Activated naive CD8-positive, alpha-beta T cell treated with anti-CD3 and anti-CD28 coated beads for 36 hours (primary cell): ENCODE measurements around the gene LIF. TPM values are rescaled to one million over a fixed set of nuclear protein-coding genes. Genes with fewer than 3 reads are reported as not detected.

Source experiments
- DNase-seq: peaks from one replicate; pipeline ENCODE4 v3.0.0; 2021
- H3K27ac Mint-ChIP-seq: one replicate; pipeline ENCODE4 v1.8.0; 2022; ENCODE audit warnings: mild to moderate bottlenecking, moderate library complexity, mixed read lengths
- H3K27me3 Mint-ChIP-seq: one replicate; pipeline ENCODE4 v1.8.0; 2022; ENCODE audit warnings: mild to moderate bottlenecking, mixed read lengths
- H3K36me3 Mint-ChIP-seq: one replicate; pipeline ENCODE4 v1.8.0; 2021; ENCODE audit warnings: mild to moderate bottlenecking, mixed read lengths
- H3K4me1 Mint-ChIP-seq: one replicate; pipeline ENCODE4 v1.8.0; 2021; ENCODE audit warnings: mixed read lengths
- H3K4me3 Mint-ChIP-seq: one replicate; pipeline ENCODE4 v1.8.0; 2022; ENCODE audit warnings: mild to moderate bottlenecking, moderate library complexity, mixed read lengths
- H3K9me3 Mint-ChIP-seq: one replicate; pipeline ENCODE4 v1.8.0; 2022; ENCODE audit warnings: mixed read lengths
- total RNA-seq, 2 experiments: library from RNA; stranded (reverse); gene quantifications; one replicate each; pipeline ENCODE4 v1.2.3, GENCODE V29; 2021

Gene LIF
- total RNA-seq, 2 experiments from 2014 or later: 282 to 288 TPM

DNA sequence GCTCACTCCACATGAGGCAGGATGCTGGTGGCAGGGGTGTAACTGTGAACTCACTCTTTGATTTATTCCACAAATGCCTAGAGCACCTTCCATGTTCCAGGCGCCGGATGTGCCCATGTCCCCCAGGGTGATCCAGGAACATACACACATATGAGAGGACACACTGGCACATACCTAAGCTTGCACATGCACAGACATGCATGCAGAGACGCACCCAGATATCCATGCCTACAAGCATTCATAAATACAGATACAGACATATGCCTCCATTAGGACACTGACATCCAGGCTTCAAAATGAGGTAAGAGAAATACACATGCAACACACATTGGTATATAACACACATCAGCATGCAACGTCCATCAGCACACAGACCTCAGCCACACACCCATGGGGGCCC, 15.6 kb upstream of the LIF start:
- DNase-seq: no peak
- Mint-ChIP-seq H3K4me1 (peaks cover 37% of the 10 kb centered on the region), H3K36me3 (peaks cover 38% of the 10 kb centered on the region), H3K27ac (peak overlapping the region; percentile 18), H3K27me3 (peaks cover 6% of the 10 kb centered on the region), H3K4me3 (peak overlapping the region; percentile 55), H3K9me3 (no peaks in the 10 kb centered on the region)

DNA sequence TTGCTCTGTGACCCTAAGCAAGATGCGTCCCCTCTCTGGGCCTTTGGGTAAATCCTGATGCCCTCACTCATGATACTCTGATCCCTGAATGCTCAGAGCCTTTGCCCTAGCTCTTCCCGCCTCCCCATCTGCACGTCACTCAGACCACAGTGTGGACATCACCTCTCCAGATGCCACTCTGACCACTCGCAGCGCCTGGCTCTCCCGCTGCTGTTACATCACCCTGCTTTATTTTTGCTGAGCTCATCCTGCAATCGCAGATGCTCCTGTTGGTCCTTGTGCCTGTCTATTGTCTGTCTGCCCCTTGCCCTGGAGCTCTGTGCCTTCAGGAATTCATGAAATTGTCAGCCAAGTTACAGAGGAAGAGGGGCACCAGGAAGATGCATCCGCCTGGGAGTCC, 14.6 kb upstream of the LIF start:
- H3K4me1 Mint-ChIP-seq: peaks cover 37% of the 10 kb centered on the region
- H3K27ac Mint-ChIP-seq: no peak overlapping the region
- no peak overlapping the region for H3K4me3 Mint-ChIP-seq
- peaks cover 33% of the 10 kb centered on the region for H3K36me3 Mint-ChIP-seq
- peaks cover 6% of the 10 kb centered on the region for H3K27me3 Mint-ChIP-seq
- no peaks in the 10 kb centered on the region for H3K9me3 Mint-ChIP-seq
- no peak for DNase-seq

GRCh38 chr22:30260682-30261081, 14.1 kb upstream of the LIF start:
- H3K36me3 Mint-ChIP-seq: peaks cover 29% of the 10 kb centered on the region
- H3K4me3 Mint-ChIP-seq: no peak overlapping the region
- no peak for DNase-seq
- H3K9me3 Mint-ChIP-seq: no peaks in the 10 kb centered on the region
- peaks cover 39% of the 10 kb centered on the region for H3K4me1 Mint-ChIP-seq
- H3K27ac Mint-ChIP-seq: no peak overlapping the region
- H3K27me3 Mint-ChIP-seq: peaks cover 6% of the 10 kb centered on the region

DNA sequence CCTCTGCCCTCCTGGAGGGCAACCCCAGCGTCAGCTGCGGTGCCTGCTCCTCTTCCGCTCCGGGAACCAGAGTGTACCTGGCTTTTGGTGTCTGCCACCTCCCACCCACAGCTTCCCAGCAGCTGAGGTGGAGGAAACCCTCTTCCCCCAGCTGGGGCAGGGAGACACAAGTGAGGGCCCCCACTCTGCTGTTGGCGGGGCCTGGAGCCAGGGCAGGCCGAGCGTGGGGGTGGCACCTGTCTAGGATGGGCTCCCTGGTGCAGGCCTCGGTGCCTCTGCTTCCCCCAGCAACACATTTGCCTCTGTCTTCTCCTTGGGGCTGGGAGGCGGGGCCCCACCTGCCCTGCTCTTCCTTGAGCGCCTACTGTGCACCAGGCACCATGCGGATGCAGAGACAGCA, 13.7 kb upstream of the LIF start:
- no peak overlapping the region for H3K27ac Mint-ChIP-seq
- peaks cover 35% of the 10 kb centered on the region for H3K4me1 Mint-ChIP-seq

DNA sequence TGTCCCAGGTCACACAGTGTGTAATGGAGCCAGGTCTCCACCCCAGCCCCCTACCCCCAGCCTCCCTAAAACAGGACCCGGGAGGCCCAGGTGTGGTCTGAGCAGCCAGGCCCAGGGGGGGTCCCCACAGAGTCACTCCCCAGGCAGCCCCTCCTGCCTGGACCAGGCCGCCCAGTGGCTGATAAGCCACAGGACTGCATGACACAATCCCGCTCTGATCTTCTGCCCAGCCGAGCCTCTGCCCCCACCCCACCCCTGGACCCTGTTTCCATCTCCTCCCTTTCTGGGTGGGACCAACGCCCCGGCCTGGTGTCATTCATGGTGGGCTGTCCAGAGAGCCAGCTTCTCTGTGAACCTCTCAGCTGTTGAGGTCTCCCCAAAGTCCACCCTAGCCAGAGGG, 7.8 kb upstream of the LIF start:
- DNase-seq: no peak
- H3K9me3 Mint-ChIP-seq: no peaks in the 10 kb centered on the region
- H3K4me3 Mint-ChIP-seq: no peak overlapping the region
- H3K36me3 Mint-ChIP-seq: no peaks in the 10 kb centered on the region
- H3K27ac Mint-ChIP-seq: no peak overlapping the region
- H3K4me1 Mint-ChIP-seq: peaks cover 25% of the 10 kb centered on the region
- H3K27me3 Mint-ChIP-seq: peaks cover 3% of the 10 kb centered on the region

More for the DNA sequence above, 13.7 kb upstream of the LIF start:
- peaks cover 6% of the 10 kb centered on the region for H3K27me3 Mint-ChIP-seq
- H3K9me3 Mint-ChIP-seq: no peaks in the 10 kb centered on the region
- H3K4me3 Mint-ChIP-seq: no peak overlapping the region
- no peak for DNase-seq
- H3K36me3 Mint-ChIP-seq: peaks cover 25% of the 10 kb centered on the region

GRCh38 chr22:30253205-30253852, 6.8 kb upstream of the LIF start:
- Mint-ChIP-seq H3K36me3 (no peaks in the 10 kb centered on the region), H3K27ac (no peak overlapping the region), H3K9me3 (no peaks in the 10 kb centered on the region), H3K27me3 (peaks cover 7% of the 10 kb centered on the region), H3K4me1 (peaks cover 30% of the 10 kb centered on the region), H3K4me3 (no peak overlapping the region)
- DNase-seq: no peak

DNA sequence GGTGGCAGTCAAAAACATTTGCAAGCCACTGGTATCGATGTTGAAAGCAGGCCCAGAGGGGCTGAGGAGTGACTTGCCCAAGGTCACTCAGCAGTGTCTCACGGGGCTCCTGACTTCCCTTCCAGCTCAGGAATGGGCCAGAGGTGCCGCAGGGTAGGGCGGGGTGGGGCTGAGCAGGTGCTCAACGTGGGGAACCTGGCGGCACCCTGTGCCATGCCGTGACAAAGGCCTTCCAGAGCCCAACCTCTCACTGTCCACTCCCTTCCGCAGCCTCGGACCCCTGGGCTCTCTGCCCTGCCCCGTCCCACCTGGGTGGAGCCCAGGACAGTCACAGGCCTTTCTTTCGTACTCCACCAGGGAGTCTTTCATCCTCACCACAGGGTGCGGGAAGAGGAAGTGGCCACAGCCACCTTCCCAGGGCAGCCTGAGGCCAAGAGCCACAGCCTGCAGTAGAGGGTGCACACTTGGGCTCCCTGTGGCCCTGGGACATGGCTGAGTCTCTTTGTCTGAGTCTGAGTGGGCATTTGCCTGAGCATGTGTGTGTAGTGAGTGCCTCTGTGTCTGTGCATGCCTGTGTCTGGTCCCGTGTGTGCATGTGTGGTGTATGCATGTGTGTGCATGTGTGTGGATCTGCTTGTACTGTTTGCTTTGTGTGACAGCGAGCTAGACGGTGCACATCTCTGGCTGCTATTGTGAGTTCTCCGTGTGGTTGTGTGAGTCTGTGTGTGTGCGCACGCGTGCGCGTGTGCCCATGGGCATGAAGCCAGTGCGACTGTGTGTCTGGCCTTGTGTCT, 6.0 kb upstream of the LIF start:
- DNase-seq: no peak
- H3K9me3 Mint-ChIP-seq: no peaks in the 10 kb centered on the region
- no peak overlapping the region for H3K27ac Mint-ChIP-seq
- H3K27me3 Mint-ChIP-seq: peaks cover 10% of the 10 kb centered on the region
- H3K4me1 Mint-ChIP-seq: peaks cover 33% of the 10 kb centered on the region
- no peak overlapping the region for H3K4me3 Mint-ChIP-seq
- H3K36me3 Mint-ChIP-seq: no peaks in the 10 kb centered on the region

- Mint-ChIP-seq H3K4me3 (no peak overlapping the region), H3K27ac (no peak overlapping the region), H3K36me3 (no peaks in the 10 kb centered on the region), H3K9me3 (no peaks in the 10 kb centered on the region), H3K27me3 (peaks cover 10% of the 10 kb centered on the region), H3K4me1 (peaks cover 41% of the 10 kb centered on the region)
- DNase-seq: no peak
Measured at GRCh38 chr22:30251711-30252110, 5.2 kb upstream of the LIF start.

- peak; percentile 47 for DNase-seq
- Mint-ChIP-seq H3K4me1 (peaks cover 39% of the 10 kb centered on the region), H3K27ac (peak overlapping the region; percentile 38), H3K4me3 (no peak overlapping the region), H3K9me3 (no peaks in the 10 kb centered on the region), H3K27me3 (peaks cover 11% of the 10 kb centered on the region), H3K36me3 (peaks cover 4% of the 10 kb centered on the region)
Measured at GRCh38 chr22:30250661-30251267, 4.2 kb upstream of the LIF start.

DNA sequence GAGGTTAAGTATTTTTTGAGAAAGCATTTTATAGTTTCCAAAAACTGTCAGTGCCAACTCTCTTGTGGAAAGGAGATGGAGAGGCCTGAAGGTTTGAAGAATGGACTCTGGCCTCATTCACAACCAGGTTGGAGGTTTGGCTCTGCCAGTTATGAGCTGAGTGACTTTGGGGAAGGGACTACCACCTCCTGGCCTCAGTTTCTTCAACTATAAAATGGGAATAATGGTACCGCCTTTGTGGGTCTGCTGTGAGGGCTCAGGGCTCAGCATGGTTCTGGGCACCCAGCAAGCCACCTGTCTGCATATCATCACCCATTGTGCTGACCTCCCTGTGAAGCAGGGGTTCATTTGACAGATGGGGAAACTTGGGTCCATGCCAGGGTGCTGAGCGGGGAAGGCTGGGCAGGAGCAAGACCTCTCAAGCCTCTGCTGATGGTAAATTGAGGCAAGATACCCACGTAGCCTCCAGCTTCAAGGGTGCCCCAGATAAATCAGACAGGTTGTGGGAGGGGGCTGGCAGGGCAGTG, 3.5 kb upstream of the LIF start:
- Mint-ChIP-seq H3K4me1 (peaks cover 42% of the 10 kb centered on the region), H3K4me3 (no peak overlapping the region), H3K27me3 (peaks cover 11% of the 10 kb centered on the region), H3K27ac (peak overlapping the region; percentile 38), H3K9me3 (no peaks in the 10 kb centered on the region), H3K36me3 (peaks cover 11% of the 10 kb centered on the region)
- no peak for DNase-seq

DNA sequence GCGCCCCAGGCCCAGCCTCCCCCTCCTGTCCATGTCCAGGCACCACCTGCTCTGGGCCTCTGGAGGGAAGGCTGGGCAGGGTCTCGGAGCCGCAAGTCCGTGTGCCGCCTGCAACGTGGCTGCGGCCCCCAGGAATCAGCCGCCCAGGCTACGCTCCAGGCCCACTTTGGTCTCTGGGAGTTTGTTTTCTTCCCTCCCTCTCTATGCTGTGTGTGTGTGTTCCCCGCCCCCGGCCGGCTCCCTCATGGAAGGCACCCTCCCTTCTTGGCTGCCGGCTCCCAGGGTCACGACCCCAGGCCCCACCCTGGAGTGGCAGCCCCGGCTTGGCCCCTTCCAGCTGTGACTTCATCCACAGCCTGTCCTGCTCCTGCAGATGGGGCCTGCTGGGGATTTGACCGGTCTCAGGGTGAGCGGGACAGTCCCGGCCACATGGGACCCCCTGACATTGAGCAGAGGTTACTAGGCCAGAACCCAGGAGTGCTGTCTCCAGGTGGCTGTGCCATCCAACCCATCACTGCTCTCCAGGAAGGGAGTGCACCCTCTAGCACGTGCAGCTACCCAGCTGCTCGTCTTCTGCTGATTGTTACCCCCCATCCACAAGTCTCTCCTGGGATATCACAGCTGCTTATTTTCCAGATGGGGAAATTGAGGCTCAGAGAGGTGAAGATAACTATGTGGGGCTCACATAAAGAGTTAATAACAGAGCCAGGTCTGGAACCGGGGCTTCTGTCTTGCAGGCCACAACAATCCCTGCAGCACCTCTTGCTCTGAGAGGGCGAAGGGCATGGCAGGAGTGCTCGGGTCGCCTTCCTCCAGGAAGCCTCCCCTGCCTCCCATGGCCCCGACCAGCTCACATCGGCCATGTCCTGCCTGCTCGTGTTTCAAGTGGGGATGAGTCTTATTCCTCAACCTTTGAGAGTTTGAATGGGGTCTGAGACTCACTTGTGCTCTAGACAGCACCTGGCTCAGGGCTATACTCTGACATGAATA, 2.8 kb upstream of the LIF start:
- H3K27me3 Mint-ChIP-seq: peaks cover 11% of the 10 kb centered on the region
- H3K4me3 Mint-ChIP-seq: no peak overlapping the region
- H3K36me3 Mint-ChIP-seq: peaks cover 18% of the 10 kb centered on the region
- H3K4me1 Mint-ChIP-seq: peaks cover 48% of the 10 kb centered on the region
- H3K9me3 Mint-ChIP-seq: no peaks in the 10 kb centered on the region
- no peak for DNase-seq
- no peak overlapping the region for H3K27ac Mint-ChIP-seq

GRCh38 chr22:30248484-30248883, 1.9 kb upstream of the LIF start:
- Mint-ChIP-seq H3K4me3 (peak overlapping the region; percentile 59), H3K27ac (peak overlapping the region; percentile 90), H3K9me3 (no peaks in the 10 kb centered on the region), H3K4me1 (peaks cover 57% of the 10 kb centered on the region), H3K36me3 (peaks cover 27% of the 10 kb centered on the region), H3K27me3 (peaks cover 11% of the 10 kb centered on the region)
- no peak for DNase-seq

GRCh38 chr22:30247974-30248373, 1.4 kb upstream of the LIF start:
- H3K36me3 Mint-ChIP-seq: peaks cover 32% of the 10 kb centered on the region
- H3K4me1 Mint-ChIP-seq: peaks cover 59% of the 10 kb centered on the region
- H3K27me3 Mint-ChIP-seq: peaks cover 11% of the 10 kb centered on the region
- no peaks in the 10 kb centered on the region for H3K9me3 Mint-ChIP-seq
- H3K27ac Mint-ChIP-seq: peak overlapping the region; percentile 90
- no peak for DNase-seq
- peak overlapping the region; percentile 59 for H3K4me3 Mint-ChIP-seq

DNA sequence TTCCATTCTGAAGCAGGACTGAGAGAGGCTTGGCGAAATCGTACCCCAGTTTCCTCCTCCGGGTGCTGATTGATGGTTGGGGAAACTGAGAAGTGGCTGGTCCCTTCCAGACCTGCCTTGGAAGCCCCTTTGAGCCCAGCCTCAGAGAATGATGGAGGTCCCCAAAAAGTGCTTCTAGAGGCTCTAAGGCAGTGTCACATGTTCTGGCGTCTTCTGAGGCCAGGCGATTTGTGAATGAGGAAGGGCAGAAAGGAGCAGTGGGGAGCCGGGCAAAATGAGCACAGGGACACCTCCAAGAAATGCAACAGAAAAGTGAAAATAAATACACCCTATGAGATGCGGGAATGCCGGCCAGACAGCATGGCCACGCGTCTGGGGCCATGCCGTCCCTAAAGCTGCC, 1.0 kb upstream of the LIF start:
- H3K4me3 Mint-ChIP-seq: peak overlapping the region; percentile 86

More for the DNA sequence above, 1.0 kb upstream of the LIF start:
- Mint-ChIP-seq H3K4me1 (peaks cover 59% of the 10 kb centered on the region), H3K36me3 (peaks cover 36% of the 10 kb centered on the region), H3K9me3 (no peaks in the 10 kb centered on the region), H3K27ac (peak overlapping the region; percentile 90), H3K27me3 (peaks cover 11% of the 10 kb centered on the region)
- DNase-seq: no peak
